H9 (cell line): ENCODE data around the gene MYL10. TPM values are rescaled to one million over a fixed set of nuclear protein-coding genes. Genes with fewer than 3 reads are reported as not detected.

Experiments
- DNase-seq: peaks from one replicate; pipeline ENCODE4 v3.0.0-alpha.2; 2017
- H2AFZ ChIP-seq: one replicate; pipeline ENCODE4 v1.6.1; 2013; ENCODE audit warnings: mild to moderate bottlenecking, low read length, control low read depth, moderate library complexity
- H2AK5ac ChIP-seq: 2 replicates; pipeline ENCODE4 v1.6.1; 2013; ENCODE audit warnings: low read length, control low read depth, mixed read lengths; ENCODE audit not compliant: insufficient read length
- H2BK120ac ChIP-seq: one replicate; pipeline ENCODE4 v1.6.1; 2013; ENCODE audit warnings: low read depth, mild to moderate bottlenecking, low read length, control low read depth, inconsistent platforms; ENCODE audit not compliant: poor library complexity, severe bottlenecking
- H2BK12ac ChIP-seq: 2 replicates; pipeline ENCODE4 v1.6.1; 2013; ENCODE audit warnings: low read length, control low read depth, mixed read lengths, low read depth; ENCODE audit not compliant: insufficient read length
- H2BK15ac ChIP-seq: 2 replicates; pipeline ENCODE4 v1.6.1; 2013; ENCODE audit warnings: low read depth, low read length, control low read depth
- H2BK20ac ChIP-seq: one replicate; pipeline ENCODE4 v1.6.1; 2013; ENCODE audit warnings: low read depth, mild to moderate bottlenecking, low read length, control low read depth, inconsistent platforms; ENCODE audit not compliant: poor library complexity, severe bottlenecking
- H2BK5ac ChIP-seq: 2 replicates; pipeline ENCODE4 v1.6.1; 2013; ENCODE audit warnings: low read length, control low read depth, mixed read lengths; ENCODE audit not compliant: insufficient read length
- H3K14ac ChIP-seq: 2 replicates; pipeline ENCODE4 v1.6.1; 2013; ENCODE audit warnings: low read length, control low read depth; ENCODE audit not compliant: insufficient read depth
- H3K18ac ChIP-seq: 2 replicates; pipeline ENCODE4 v1.6.1; 2013; ENCODE audit warnings: low read depth, mild to moderate bottlenecking, mixed read lengths, low read length, control low read depth; ENCODE audit not compliant: insufficient read length
- H3K23ac ChIP-seq: 2 replicates; pipeline ENCODE4 v1.6.1; 2013; ENCODE audit warnings: low read length, control low read depth, mixed read lengths, low read depth; ENCODE audit not compliant: insufficient read length
- H3K23me2 ChIP-seq: 2 replicates; pipeline ENCODE4 v1.6.1; 2013; ENCODE audit warnings: low read depth, mild to moderate bottlenecking, mixed read lengths, low read length, control low read depth; ENCODE audit not compliant: insufficient read length, poor library complexity, severe bottlenecking
- H3K27ac ChIP-seq: 2 replicates; pipeline ENCODE4 v1.5.1; 2013; ENCODE audit warnings: low read length, control low read depth, mixed read lengths, low read depth; ENCODE audit not compliant: insufficient read length
- H3K27me3 ChIP-seq: 2 replicates; pipeline ENCODE4 v1.6.1; 2013; ENCODE audit warnings: low read length, control low read depth, inconsistent platforms; ENCODE audit not compliant: insufficient read depth
- H3K4ac ChIP-seq: 2 replicates; pipeline ENCODE4 v1.6.1; 2013; ENCODE audit warnings: low read depth, mild to moderate bottlenecking, control low read depth, inconsistent platforms, low read length, moderate library complexity
- H3K4me1 ChIP-seq: 2 replicates; pipeline ENCODE4 v1.6.1; 2013; ENCODE audit warnings: low read length, control low read depth, inconsistent platforms; ENCODE audit not compliant: insufficient read depth
- H3K4me2 ChIP-seq: 2 replicates; pipeline ENCODE4 v1.6.1; 2013; ENCODE audit warnings: low read length, control low read depth, mixed read lengths; ENCODE audit not compliant: insufficient read length, insufficient read depth
- H3K56ac ChIP-seq: 2 replicates; pipeline ENCODE4 v1.6.1; 2013; ENCODE audit warnings: low read depth, mild to moderate bottlenecking, mixed read lengths, low read length, control low read depth; ENCODE audit not compliant: insufficient read length
- H3K79me1 ChIP-seq: 2 replicates; pipeline ENCODE4 v1.6.1; 2013; ENCODE audit warnings: low read depth, mild to moderate bottlenecking, moderate library complexity, low read length, control low read depth, inconsistent platforms; ENCODE audit not compliant: insufficient read depth, poor library complexity, severe bottlenecking
- H3K79me2 ChIP-seq: 2 replicates; pipeline ENCODE4 v1.6.1; 2013; ENCODE audit warnings: low read length, control low read depth, inconsistent platforms; ENCODE audit not compliant: insufficient read depth
- H3K9ac ChIP-seq: 2 replicates; pipeline ENCODE4 v1.6.1; 2013; ENCODE audit warnings: low read length, control low read depth, mixed read lengths; ENCODE audit not compliant: insufficient read length; ENCODE audit errors: extremely low read depth
- H3K9me3 ChIP-seq: one replicate; pipeline ENCODE4 v1.6.1; 2013; ENCODE audit warnings: low read depth, low read length, inconsistent platforms; ENCODE audit not compliant: control insufficient read depth
- H3T11ph ChIP-seq: one replicate; pipeline ENCODE4 v1.6.1; 2013; ENCODE audit warnings: mild to moderate bottlenecking, low read length, control low read depth, inconsistent platforms
- H4K20me1 ChIP-seq: one replicate; pipeline ENCODE4 v1.6.1; 2013; ENCODE audit not compliant: control insufficient read depth, insufficient read length, insufficient read depth
- H4K5ac ChIP-seq: 2 replicates; pipeline ENCODE4 v1.6.1; 2013; ENCODE audit warnings: low read depth, mild to moderate bottlenecking, mixed read lengths, low read length, control low read depth; ENCODE audit not compliant: insufficient read length
- H4K8ac ChIP-seq: replicated peaks from 2 replicates; pipeline ENCODE4 v1.6.1; 2013; ENCODE audit warnings: low read length, control low read depth, mixed read lengths, low read depth; ENCODE audit not compliant: insufficient read length
- H4K91ac ChIP-seq: 2 replicates; pipeline ENCODE4 v1.6.1; 2013; ENCODE audit warnings: low read depth, mild to moderate bottlenecking, moderate library complexity, mixed read lengths, low read length, control low read depth; ENCODE audit not compliant: insufficient read length
- H3K27ac Mint-ChIP-seq, 3 experiments: 2 replicates in 2 of 3; 3 replicates in 1 of 3; pipeline ENCODE4 v1.8.0; 2020 to 2021; ENCODE audit warnings: mixed read lengths in 3 of 3, mild to moderate bottlenecking in 1 of 3, moderate library complexity in 1 of 3
- H3K27me3 Mint-ChIP-seq: 2 replicates; pipeline ENCODE4 v1.8.0; 2021; ENCODE audit warnings: low read depth, mild to moderate bottlenecking, moderate library complexity, mixed read lengths
- H3K36me3 Mint-ChIP-seq, 3 experiments: 2 replicates in 2 of 3; 3 replicates in 1 of 3; pipeline ENCODE4 v1.8.0; 2020 to 2021; ENCODE audit warnings: low read depth in 3 of 3, mixed read lengths in 3 of 3; ENCODE audit not compliant: insufficient read depth in 1 of 3
- H3K4me1 Mint-ChIP-seq, 2 experiments: 2 replicates each; pipeline ENCODE4 v1.8.0; 2020; ENCODE audit warnings: mixed read lengths in 2 of 2
- H3K4me3 Mint-ChIP-seq, 2 experiments: 2 replicates in 1 of 2; 3 replicates in 1 of 2; pipeline ENCODE4 v1.8.0; 2020 to 2021; ENCODE audit warnings: mild to moderate bottlenecking in 2 of 2, mixed read lengths in 2 of 2, moderate library complexity in 1 of 2
- H3K9me3 Mint-ChIP-seq, 2 experiments: 2 replicates in 1 of 2; 3 replicates in 1 of 2; pipeline ENCODE4 v1.8.0; 2020; ENCODE audit warnings: mild to moderate bottlenecking in 2 of 2, mixed read lengths in 2 of 2, moderate library complexity in 1 of 2
- WGBS: extraction: QIAGEN DNeasy Blood & Tissue Kit; methylation state at CpG from one replicate; pipeline ENCODE4 v1.1.7; 2013; ENCODE audit warnings: missing lambda C conversion rate, low lambda C conversion rate, mixed read lengths; ENCODE audit not compliant: insufficient read length; ENCODE audit errors: extremely low coverage; 5-methylcytosine and 5-hydroxymethylcytosine counted together
- total RNA-seq: library from RNA; stranded (reverse); gene quantifications from 2 replicates; pipeline ENCODE4 v1.2.1, GENCODE V29; 2021
- TF ChIP-seq, protein P1 (sequence below): fragments of 200-600 bp; sonication (generic); conservative IDR thresholded peaks from 3 replicates; pipeline ENCODE4 v1.8.0; 2021; ENCODE audit warnings: antibody characterized with exemption, mild to moderate bottlenecking

MYL10 gene
- total RNA-seq, 1 experiment from 2014 or later, result 0.50 TPM

DNA sequence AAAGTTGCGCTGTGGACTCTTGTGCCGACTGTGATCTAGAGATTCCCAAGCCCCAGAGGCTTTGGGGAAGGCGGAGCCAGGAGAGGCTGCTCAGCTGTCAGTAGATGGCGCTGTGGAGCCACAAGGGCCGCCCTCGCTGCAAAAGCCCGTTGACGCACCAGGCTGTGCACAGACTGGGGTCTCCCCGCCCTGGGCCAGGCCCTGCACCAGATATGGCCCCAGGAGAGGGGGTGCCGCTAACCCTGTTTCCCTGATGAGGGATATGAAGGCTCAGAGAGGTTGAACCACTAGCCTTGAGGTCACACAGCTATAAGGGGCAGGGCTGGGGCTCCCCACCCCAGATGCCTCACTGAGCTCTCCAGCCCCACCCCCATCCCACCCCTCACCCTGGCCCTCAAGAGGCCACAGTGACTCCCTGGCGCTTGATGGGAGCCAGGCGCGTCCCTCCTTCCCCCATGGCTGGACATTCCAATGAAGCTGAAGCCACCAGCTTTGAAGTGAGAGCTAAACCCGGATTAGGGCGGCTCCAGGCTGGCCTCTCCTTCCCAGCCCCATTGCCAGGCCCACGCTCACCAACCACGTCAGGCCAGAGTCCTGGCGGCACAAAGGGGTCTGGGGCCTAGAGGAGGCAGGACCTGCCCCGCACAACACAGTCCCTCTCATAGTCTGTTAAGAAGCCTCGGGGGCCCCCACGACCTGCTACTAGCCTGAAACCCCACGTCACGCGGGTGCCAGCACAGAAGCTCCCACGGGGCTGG lies 26.4 kb downstream of the MYL10 start:
- no peak overlapping the region for H2BK15ac ChIP-seq
- H3K36me3 Mint-ChIP-seq, result no peaks in the 10 kb centered on the region
- H3K9me3 ChIP-seq, result no peaks in the 10 kb centered on the region
- TF ChIP-seq, protein P1, sequence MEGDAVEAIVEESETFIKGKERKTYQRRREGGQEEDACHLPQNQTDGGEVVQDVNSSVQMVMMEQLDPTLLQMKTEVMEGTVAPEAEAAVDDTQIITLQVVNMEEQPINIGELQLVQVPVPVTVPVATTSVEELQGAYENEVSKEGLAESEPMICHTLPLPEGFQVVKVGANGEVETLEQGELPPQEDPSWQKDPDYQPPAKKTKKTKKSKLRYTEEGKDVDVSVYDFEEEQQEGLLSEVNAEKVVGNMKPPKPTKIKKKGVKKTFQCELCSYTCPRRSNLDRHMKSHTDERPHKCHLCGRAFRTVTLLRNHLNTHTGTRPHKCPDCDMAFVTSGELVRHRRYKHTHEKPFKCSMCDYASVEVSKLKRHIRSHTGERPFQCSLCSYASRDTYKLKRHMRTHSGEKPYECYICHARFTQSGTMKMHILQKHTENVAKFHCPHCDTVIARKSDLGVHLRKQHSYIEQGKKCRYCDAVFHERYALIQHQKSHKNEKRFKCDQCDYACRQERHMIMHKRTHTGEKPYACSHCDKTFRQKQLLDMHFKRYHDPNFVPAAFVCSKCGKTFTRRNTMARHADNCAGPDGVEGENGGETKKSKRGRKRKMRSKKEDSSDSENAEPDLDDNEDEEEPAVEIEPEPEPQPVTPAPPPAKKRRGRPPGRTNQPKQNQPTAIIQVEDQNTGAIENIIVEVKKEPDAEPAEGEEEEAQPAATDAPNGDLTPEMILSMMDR, result peak; percentile 99
- H4K5ac ChIP-seq, result no peak overlapping the region
- DNase-seq, result peak; percentile 93
- peaks cover 13% of the 10 kb centered on the region for H3K27me3 Mint-ChIP-seq
- no peak overlapping the region for H2BK120ac ChIP-seq
- no peaks in the 10 kb centered on the region for H3K79me2 ChIP-seq
- H2AFZ ChIP-seq, result no peak overlapping the region
- no peak overlapping the region for H3K56ac ChIP-seq
- peak overlapping the region; percentile 13 for H3K18ac ChIP-seq
- H3K79me1 ChIP-seq, result no peaks in the 10 kb centered on the region
- no peak overlapping the region for H3K4ac ChIP-seq
- no peak overlapping the region for H2BK20ac ChIP-seq
- H2BK5ac ChIP-seq, result no peak overlapping the region
- H3K4me1 Mint-ChIP-seq, result peaks cover 4 to 9% of the 10 kb centered on the region in 2 experiments; a peak in 2 of 4 replicates
- H3K27ac ChIP-seq, result no peak overlapping the region
- peak overlapping the region in 1 of 2 experiments; percentile 23; a peak in 1 of 5 replicates for H3K4me3 Mint-ChIP-seq
- H2AK5ac ChIP-seq, result no peak overlapping the region
- H3K9ac ChIP-seq, result no peak overlapping the region
- H4K8ac ChIP-seq, result no peak overlapping the region
- H3K23me2 ChIP-seq, result no peaks in the 10 kb centered on the region
- H3K4me2 ChIP-seq, result no peak overlapping the region
- WGBS, result no CpG with 5 or more reads among the region's 25 CpGs
- no peak overlapping the region; the same call in 1 of the 2 replicates for H3K14ac ChIP-seq
- H3K4me1 ChIP-seq, result no peaks in the 10 kb centered on the region
- no peak overlapping the region for H4K91ac ChIP-seq
- H2BK12ac ChIP-seq, result no peak overlapping the region
- H3K9me3 Mint-ChIP-seq, result no peaks in the 10 kb centered on the region
- H3K27ac Mint-ChIP-seq, result peak overlapping the region in 1 of 3 experiments; percentile 31; a peak in 2 of 7 replicates
- H4K20me1 ChIP-seq, result no peaks in the 10 kb centered on the region
- H3K23ac ChIP-seq, result no peak overlapping the region
- no peaks in the 10 kb centered on the region for H3K27me3 ChIP-seq
- no peak overlapping the region for H3T11ph ChIP-seq
